GM18511 (cell line): ENCODE results near the gene SEPTIN3.
A peak's percentile ranks its signal among the peaks of the same experiment; 100 is the strongest.

Source experiments
- ATAC-seq: cut with Tn5 transposase; IDR thresholded peaks from one replicate; pipeline ENCODE4 v1.9.1; 2021; ENCODE audit warnings: mild to moderate bottlenecking, moderate library complexity; ENCODE audit not compliant: unreplicated experiment

The SEPTIN3 gene

GRCh38 chr22:41969110-41969646 lies at the start of gene SEPTIN3:
SEPTIN3 (plus strand) TSS chr22:41969443; CDS start chr22:41971493, 2,050 bp downstream.
- ATAC-seq: no peak

DNA sequence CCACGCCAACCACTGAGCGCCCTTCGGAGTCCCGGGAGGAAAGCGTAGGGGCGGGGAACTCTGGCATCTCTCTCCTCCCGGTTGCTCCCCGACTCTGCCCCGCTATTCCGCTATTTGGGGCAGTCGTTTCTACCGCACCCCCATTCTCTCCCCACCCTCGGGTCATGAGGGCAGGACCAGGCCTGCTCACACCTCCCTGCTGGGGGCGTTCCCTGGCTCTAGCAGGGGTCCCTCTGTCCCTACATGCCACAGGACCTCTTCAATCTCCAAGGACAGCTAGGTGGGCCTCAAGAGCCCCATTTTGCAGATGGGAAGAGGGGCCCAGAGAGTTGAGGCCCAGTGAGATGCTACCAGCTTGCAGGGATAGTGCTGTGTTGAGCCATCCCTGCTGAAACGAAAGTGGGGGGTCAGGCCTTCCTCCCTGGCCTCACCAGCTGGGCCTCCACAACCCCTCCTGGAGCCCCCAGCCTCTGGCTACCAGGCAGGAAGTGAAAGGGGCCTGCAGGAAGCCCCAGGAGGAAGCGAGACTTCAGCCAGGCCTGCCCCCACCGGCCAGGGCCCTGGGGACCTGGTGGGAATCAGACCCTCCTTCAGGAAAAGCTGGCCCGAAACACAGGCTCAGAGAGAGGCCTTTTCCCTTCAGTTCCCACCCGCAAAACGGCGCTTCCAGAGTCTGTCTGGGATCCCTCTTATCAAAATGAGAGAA lies 48.8 kb upstream of the SEPTIN3 start:
- ATAC-seq: peak; percentile 32

DNA sequence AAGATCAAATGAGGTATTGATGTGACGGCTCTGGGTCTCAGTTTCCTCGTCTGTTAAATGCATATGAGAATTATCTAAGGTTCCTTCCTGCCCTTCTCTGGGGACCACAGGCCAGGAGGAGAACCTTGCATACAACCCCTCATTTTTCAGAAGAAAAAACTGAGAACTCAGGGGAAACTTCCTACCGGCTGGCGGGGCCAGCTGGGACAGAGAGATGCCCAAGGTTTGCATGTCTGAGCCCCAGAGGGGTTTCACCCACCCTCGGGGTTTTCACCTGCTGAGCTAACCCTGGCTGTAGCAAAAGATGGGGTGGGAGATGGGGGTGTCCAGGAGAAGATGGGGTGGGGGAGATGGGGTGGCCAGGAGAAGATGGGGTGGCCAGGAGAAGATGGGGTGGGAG lies 46.9 kb upstream of the SEPTIN3 start:
- no peak for ATAC-seq

GRCh38 chr22:41922940-41923594 lies 46.2 kb upstream of the SEPTIN3 start:
- ATAC-seq: no peak

DNA sequence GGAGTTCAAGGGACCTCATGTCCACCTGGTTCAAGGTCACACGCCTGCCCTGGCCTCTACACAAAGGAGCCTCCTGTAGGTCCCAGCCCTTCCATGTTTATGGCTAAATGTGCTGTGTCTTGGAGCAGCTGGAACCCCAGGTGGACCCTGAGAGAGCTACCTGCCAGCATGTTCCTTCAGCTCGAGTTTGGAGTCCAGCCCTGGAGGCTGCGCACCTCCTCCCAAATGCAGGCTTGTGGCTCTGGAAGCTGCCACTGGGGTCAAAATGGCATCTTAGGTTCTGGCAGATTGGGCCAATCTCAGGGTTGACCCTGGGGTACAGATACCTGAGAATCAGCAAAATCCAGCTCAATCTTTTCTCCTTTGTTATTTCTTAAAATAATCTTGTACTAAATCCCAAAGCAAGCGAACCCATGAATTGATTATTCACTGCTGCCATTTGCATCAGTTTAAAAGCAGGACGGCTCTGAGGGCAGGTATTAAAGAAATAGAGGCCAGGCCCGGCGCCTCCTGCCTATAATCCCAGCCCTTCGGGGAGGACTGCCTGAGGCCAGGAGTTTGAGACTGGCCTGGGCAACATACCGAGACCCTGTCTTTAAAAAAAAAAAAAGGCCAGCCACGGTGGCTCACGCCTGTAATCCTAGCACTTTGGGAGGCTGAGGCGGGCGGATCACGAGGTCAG lies 45.5 kb upstream of the SEPTIN3 start:
- ATAC-seq: no peak

DNA sequence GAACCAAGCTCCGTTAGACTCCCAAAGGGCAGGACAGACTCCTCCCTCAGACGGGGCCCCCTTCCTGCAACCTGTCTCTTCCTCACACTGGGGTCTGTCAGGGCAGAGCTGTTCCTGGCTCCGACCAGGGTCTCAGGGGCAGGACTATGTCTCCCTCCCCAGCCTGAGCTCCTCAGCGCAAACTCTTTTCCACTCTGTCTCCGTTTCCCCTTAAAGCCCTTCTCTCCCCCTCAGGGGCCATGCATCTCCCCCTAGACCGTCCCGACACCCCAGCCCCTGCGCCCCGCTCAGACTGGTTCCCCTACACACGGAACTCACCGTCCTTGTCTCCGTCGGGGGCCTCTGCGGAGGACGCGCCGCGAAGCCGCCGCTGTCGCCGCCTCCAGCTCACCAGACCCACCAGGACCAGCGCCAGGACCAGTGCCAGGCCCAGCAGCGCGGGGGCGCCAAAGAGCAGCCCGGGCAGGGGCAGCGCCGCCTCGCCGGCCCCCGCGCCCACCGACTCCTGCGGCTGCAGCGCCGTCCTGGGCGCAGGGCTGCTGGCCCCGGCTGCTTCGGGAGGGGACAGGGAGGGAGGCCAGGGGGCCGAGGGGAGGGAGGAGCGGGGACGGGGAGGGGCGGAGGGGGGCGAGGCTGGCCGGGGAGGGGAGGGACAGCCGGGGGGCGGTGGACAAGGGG lies 43.3 kb upstream of the SEPTIN3 start:
- peak; percentile 45 for ATAC-seq

DNA sequence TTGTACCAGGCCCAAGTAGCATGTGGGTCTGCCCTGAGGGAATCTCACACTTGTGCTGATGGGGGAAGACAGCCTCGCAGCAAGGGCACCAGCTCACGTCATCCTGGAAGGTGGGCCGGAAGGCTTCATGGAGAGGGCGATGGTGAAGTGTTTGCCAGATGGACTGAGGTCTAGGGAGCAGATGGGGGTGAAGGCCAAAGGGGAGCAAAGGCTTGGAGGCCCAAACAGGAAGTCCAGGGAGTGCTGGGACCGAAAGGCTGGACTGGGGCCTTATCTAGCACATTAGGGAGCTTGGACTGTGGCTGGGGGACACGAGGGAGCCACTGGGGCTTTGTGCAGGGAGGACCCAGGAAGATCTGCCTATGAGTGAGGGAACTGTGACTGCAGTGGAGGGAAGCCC lies 41.4 kb upstream of the SEPTIN3 start:
- ATAC-seq: no peak

GRCh38 chr22:41928593-41929417 lies 40.4 kb upstream of the SEPTIN3 start:
- ATAC-seq: no peak

DNA sequence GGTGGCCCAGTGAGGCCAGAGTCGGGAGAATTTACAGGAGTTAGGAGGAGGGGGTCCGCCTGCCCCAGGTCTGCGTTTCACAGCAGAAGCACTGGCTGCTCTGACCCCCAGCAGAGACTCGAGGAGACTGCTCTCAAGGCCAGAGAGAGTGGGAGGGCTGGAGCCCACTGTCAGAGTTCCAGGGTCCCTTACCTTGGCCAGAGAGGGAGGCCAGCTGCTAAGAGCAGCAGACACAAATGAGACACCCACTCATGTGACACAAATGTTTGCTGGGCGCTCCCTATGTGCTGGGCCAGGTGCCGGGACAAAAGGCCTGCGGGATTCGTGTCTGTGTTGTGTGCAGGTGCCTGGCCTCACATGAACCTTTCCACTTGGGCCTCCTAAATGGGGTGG lies 39.8 kb upstream of the SEPTIN3 start:
- no peak for ATAC-seq

DNA sequence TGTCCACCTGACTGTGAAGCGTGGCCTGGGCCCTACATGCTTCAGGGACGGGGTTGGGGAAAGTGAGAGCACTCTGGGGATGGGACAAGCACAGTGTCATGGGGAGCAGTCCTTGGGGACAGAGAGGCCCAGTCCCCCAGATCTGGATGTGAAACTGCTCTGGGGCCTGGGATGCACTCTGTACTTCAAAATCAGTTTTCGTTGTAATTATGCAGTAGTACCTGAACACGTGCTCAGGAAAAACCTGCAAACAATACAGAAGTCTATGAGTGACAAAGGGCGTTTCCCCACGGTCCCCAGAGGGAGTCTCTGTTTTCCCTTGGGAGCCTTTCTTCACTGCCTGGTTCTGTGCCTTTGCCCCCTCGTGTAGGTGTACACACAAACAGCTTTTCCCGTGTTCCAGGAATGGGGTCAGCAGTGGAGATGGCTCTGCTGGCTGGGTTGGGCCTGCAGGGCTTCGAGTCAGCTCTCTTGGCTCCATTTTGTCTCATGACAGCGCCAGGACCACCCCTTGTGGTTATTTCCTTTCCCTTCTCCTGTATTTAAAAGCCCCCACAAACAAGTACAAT lies 37.5 kb upstream of the SEPTIN3 start:
- ATAC-seq: no peak

- ATAC-seq: no peak
Observed at GRCh38 chr22:41932353-41932752, 36.9 kb upstream of the SEPTIN3 start.

GRCh38 chr22:41933411-41934177 lies 35.6 kb upstream of the SEPTIN3 start:
- ATAC-seq: no peak

GRCh38 chr22:41934284-41935014 lies 34.8 kb upstream of the SEPTIN3 start:
- ATAC-seq: no peak

DNA sequence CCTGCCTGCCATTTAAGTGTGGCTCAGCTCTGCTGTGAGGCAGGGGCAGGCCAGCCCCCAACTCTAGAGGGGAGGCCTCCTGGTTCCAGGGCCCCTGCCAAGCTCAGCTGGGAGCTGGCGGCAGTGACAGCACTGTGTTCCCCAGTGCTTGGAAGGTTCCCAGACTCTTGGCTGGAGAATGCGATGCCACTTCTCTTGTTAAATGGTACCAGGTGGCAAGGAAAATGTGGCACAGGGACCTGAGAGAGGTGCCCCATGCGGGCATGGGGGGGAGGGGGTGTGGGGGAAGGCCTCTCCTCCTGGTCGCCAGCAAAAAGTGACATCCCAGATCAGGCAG lies 34.3 kb upstream of the SEPTIN3 start:
- ATAC-seq: no peak

DNA sequence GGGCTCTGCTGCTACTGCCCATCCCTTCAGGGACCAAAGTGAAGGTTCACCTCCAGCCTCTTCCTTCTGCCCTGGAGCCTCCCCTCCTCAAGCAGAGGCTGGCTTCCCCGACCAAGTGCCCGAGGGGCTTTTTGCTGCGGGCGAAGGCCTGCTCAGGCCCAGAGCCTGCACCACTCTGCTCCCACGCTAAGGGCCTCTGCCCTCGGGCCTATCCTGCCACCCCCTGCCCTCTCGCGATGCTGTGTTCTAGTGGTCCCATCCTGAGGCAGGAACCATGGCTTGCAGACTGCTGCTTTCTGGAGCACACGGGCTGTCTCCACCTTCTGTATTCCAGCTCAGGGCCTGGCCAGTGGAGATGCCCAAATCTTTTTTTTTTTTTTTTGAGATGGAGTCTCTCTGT lies 33.7 kb upstream of the SEPTIN3 start:
- ATAC-seq: no peak

DNA sequence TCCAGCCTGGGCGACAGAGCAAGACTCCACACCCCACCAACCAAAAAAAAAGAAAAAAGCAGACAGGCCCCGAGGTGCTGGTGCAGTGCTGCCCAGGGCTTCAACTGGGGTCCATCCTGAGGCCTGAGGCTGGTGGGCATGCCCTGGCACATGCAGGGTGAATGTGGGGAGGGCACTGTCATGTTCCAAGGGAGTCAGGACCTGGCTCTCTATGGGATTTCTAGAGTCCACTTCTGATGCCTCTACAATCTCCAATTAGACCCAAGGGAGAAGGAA lies 32.4 kb upstream of the SEPTIN3 start:
- ATAC-seq: no peak

DNA sequence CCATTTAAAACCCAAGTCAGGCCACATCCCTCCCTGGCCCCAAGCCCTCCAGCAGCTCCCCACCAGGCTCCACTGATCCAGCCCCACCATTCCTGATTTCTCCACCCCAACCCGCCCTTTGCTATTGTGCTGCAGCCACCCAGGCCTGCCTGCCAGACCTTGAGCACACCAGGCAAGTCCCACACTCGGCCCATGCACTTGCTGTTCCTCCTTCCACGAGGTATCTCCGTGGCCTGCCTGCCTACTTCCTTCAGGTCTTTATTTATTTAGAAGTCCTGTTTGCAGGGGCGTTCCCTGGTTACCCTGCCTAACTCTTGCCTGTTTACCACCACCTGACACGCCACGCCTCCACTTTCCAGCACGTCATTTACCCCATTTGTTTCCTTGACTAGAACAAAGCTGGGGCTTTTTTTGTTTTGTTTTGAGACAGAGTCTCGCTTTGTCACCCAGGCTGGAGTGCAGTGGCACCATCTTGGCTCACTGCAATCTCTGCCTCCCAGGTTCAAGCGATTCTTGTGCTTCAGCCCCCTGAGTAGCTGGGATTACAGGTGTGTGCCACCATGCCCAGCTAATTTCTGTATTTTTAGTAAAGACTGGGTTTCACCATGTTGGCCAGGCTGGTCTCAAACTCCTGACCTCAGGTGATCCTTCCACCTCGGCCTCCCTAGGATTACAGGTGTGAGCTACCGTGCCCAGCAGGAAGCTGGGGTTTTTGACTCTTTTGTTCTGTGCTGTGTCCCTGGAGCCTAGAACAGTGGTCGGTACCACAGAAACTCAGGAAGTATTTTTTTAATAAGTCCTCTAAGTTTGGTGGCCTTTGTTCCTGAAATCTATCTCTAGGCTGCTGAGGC lies 29.0 kb upstream of the SEPTIN3 start:
- ATAC-seq: peak; percentile 52
